ENCODE measurements around the gene SREBF2. TPM values are rescaled to one million over a fixed set of nuclear protein-coding genes. Genes with fewer than 3 reads are reported as not detected.

SREBF2 gene
- total RNA-seq, 2 donors from 2014 or later, result 159 to 192 TPM

DNA sequence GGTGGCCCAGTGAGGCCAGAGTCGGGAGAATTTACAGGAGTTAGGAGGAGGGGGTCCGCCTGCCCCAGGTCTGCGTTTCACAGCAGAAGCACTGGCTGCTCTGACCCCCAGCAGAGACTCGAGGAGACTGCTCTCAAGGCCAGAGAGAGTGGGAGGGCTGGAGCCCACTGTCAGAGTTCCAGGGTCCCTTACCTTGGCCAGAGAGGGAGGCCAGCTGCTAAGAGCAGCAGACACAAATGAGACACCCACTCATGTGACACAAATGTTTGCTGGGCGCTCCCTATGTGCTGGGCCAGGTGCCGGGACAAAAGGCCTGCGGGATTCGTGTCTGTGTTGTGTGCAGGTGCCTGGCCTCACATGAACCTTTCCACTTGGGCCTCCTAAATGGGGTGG is 96.5 kb downstream of the SREBF2 start:
- Histone ChIP-seq H3K27ac (no peak overlapping the region), H3K9ac (ENCODE audit: low read depth in 2 of 2, low read length in 2 of 2) (no peak overlapping the region), H3K36me3 (no peaks in the 10 kb centered on the region), H3K4me3 (no peak overlapping the region), H3K9me3 (no peaks in the 10 kb centered on the region), H3K4me1 (no peaks in the 10 kb centered on the region), H3K27me3 (peaks cover 18% of the 10 kb centered on the region)
- no peak for DNase-seq
- TF ChIP-seq, protein P1, sequence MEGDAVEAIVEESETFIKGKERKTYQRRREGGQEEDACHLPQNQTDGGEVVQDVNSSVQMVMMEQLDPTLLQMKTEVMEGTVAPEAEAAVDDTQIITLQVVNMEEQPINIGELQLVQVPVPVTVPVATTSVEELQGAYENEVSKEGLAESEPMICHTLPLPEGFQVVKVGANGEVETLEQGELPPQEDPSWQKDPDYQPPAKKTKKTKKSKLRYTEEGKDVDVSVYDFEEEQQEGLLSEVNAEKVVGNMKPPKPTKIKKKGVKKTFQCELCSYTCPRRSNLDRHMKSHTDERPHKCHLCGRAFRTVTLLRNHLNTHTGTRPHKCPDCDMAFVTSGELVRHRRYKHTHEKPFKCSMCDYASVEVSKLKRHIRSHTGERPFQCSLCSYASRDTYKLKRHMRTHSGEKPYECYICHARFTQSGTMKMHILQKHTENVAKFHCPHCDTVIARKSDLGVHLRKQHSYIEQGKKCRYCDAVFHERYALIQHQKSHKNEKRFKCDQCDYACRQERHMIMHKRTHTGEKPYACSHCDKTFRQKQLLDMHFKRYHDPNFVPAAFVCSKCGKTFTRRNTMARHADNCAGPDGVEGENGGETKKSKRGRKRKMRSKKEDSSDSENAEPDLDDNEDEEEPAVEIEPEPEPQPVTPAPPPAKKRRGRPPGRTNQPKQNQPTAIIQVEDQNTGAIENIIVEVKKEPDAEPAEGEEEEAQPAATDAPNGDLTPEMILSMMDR (IDR thresholded peaks at IDR 0.05), result no peak
- intact Hi-C loops (cut with DNase I), result no loop called here

DNA sequence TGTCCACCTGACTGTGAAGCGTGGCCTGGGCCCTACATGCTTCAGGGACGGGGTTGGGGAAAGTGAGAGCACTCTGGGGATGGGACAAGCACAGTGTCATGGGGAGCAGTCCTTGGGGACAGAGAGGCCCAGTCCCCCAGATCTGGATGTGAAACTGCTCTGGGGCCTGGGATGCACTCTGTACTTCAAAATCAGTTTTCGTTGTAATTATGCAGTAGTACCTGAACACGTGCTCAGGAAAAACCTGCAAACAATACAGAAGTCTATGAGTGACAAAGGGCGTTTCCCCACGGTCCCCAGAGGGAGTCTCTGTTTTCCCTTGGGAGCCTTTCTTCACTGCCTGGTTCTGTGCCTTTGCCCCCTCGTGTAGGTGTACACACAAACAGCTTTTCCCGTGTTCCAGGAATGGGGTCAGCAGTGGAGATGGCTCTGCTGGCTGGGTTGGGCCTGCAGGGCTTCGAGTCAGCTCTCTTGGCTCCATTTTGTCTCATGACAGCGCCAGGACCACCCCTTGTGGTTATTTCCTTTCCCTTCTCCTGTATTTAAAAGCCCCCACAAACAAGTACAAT is 98.9 kb downstream of the SREBF2 start:
- intact Hi-C loops (cut with DNase I), result no loop called here
- TF ChIP-seq, protein P1 (IDR thresholded peaks at IDR 0.05), result no peak
- no peaks in the 10 kb centered on the region for H3K4me1 ChIP-seq

DNA sequence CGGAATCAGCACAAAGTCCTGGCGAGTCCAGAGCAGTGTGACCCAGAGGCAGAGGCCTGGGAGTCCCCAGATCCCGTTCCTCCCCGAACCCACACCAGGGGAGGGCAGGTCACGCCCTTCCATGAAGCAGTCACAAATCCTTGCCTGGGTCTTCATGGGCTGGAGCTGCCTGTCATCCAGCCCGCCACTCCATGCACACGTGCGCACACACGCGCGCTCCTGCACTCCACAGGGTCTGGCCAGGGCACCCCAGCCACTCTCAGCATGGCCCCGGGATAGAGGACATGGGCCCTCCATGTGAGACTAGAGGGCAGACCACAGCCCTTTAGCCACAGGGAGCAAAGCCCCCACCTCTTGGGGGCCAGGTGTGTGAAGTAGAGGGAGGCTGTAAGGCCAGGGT is 99.4 kb downstream of the SREBF2 start:
- no peak for DNase-seq
- TF ChIP-seq, protein P1 (IDR thresholded peaks at IDR 0.05), result no peak
- H3K4me1 ChIP-seq, result no peaks in the 10 kb centered on the region
- intact Hi-C loops (cut with DNase I), result no loop called here
- H3K27ac ChIP-seq, result no peak overlapping the region
- no peak overlapping the region for H3K4me3 ChIP-seq
- H3K9me3 ChIP-seq, result no peaks in the 10 kb centered on the region
- H3K27me3 ChIP-seq, result no peaks in the 10 kb centered on the region
- H3K9ac ChIP-seq (ENCODE audit: low read depth in 2 of 2, low read length in 2 of 2), result no peak overlapping the region
- no peaks in the 10 kb centered on the region for H3K36me3 ChIP-seq

More for the DNA sequence above, 98.9 kb downstream of the SREBF2 start:
- Histone ChIP-seq H3K27me3 (no peaks in the 10 kb centered on the region), H3K4me3 (no peak overlapping the region), H3K9ac (ENCODE audit: low read depth in 2 of 2, low read length in 2 of 2) (no peak overlapping the region), H3K9me3 (no peaks in the 10 kb centered on the region), H3K27ac (no peak overlapping the region), H3K36me3 (no peaks in the 10 kb centered on the region)
- no peak for DNase-seq

DNA sequence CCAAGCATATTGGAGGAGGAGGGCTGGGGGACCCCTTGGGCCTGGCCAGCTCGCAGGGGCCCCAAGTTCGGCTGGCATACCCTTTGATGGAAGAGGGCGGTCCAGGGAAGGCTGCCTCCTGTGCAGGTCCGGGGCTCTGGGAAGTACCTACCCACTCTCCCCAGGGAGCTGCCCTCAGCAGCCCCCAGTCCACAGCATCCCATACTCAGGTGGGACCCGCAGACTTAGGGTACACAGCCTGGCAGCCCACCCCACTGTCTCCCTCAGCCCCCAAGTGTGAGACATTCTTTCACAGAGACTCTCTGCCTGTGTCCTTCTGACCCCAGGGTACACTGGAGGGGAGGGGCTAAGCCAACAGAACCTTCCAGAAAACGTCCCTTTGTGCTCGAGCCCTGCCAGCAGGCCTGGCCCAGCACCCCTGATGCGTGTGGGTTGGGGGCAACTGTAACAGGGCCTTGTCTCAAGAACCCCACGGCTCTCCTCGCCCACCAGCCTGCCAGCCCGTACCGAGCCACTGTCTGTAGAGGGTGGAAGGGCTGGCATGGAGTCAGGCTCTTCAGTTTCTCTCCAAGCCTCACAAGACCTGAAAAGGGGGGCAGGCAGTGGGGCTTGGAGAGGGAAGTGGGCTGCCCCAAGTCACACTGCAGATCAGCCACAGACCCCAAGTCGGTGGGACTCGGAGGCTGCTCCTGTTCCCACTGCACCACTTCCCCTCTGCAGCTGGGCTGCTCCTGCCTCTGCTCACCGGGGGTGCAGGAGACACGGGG is 100.7 kb downstream of the SREBF2 start:
- H3K9me3 ChIP-seq, result no peaks in the 10 kb centered on the region
- TF ChIP-seq, protein P1 (IDR thresholded peaks at IDR 0.05), result no peak
- no peaks in the 10 kb centered on the region for H3K4me1 ChIP-seq
- H3K36me3 ChIP-seq, result no peaks in the 10 kb centered on the region
- DNase-seq, result no peak
- intact Hi-C loops (cut with DNase I), result no loop called here
- no peaks in the 10 kb centered on the region for H3K27me3 ChIP-seq
- H3K27ac ChIP-seq, result no peak overlapping the region
- no peak overlapping the region for H3K9ac ChIP-seq (ENCODE audit: low read depth in 2 of 2, low read length in 2 of 2)
- no peak overlapping the region for H3K4me3 ChIP-seq

DNA sequence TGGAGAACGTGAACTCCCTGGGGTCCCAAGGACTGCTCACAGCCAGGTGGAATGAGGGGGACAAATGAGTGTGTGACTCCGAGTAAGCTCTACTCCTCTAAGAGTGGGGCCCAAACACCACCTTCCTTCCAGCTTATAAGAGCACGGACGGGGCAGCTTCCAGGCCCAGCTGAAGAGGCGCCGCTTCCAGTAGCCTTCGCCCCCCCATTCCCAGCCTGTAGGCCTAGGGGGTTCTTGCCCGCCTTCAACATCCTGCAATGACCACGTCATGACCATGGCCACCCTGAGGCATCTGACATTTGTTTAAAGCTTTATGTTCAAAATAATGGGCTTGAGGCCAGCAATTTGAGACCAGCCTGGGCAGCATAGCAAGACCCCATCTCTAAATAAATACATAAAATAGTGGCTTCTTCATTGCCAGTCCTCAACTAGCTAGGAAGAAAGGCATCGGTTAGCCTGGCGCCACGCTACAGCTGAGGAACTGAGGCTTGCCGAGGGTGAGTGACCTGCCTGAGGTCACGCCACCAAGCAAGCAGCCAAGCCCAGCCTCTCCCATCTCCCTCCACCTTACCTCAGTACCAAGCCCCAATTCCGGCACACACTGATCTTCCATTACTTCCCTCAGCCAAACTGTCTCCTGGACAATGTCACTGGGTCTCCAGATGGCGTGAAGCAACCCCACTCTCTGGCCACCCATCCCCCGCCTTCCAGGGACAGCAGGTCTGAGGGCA is 101.5 kb downstream of the SREBF2 start:
- TF ChIP-seq, protein P1 (IDR thresholded peaks at IDR 0.05), result no peak
- Histone ChIP-seq H3K4me3 (no peak overlapping the region), H3K36me3 (no peaks in the 10 kb centered on the region), H3K9ac (ENCODE audit: low read depth in 2 of 2, low read length in 2 of 2) (no peak overlapping the region), H3K9me3 (no peaks in the 10 kb centered on the region), H3K4me1 (no peaks in the 10 kb centered on the region), H3K27ac (no peak overlapping the region), H3K27me3 (no peaks in the 10 kb centered on the region)
- DNase-seq, result no peak
- intact Hi-C loops (cut with DNase I), result no loop called here

Measured in colonic mucosa (tissue), 4 donors.